ENCODE data around the gene OR1B1.
"Not testable (repeated sequence)": the region's sequence is repeated elsewhere in the genome, so short reads cannot be mapped to it uniquely, and the experiment has no call there.

Gene OR1B1

GRCh38 chr9:122657527-122657926, at the start of gene OR1B1:
Gene OR1B1 (minus strand): TSS chr9:122657627.
- DNase-seq: no peak

GRCh38 chr9:122695696-122696095, 38.3 kb upstream of the OR1B1 start:
- DNase-seq: no peak

- no peak for DNase-seq
Measured at GRCh38 chr9:122684851-122685250, 27.4 kb upstream of the OR1B1 start.

GRCh38 chr9:122672481-122672880, 15.1 kb upstream of the OR1B1 start:
- no peak for DNase-seq

- DNase-seq: no peak
Measured at GRCh38 chr9:122661416-122661815, 4.0 kb upstream of the OR1B1 start, which contains the start of gene OR1L1. Gene OR1L1 (plus strand): TSS chr9:122661716. CDS start chr9:122661716, 0 bp downstream.

DNA sequence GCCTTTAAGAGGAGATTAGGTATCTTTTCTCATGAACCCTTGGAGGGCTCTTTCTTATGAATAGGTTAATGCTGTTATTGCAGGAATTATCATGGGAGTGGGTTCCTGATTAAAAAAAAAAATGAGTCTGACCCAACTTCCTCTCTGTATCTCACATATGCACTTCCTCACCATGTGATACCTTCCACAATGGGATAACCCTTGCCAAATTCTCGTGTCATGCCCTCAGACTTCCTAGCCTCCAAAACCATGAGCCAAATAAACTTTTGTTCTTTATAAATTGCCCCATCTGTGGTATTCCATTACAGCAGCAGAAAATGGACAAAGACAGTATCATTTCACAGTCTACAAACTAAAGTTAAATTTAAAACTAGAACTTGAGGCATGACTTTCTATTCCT, 1.0 kb downstream of the OR1B1 start:
- no peak for DNase-seq

DNA sequence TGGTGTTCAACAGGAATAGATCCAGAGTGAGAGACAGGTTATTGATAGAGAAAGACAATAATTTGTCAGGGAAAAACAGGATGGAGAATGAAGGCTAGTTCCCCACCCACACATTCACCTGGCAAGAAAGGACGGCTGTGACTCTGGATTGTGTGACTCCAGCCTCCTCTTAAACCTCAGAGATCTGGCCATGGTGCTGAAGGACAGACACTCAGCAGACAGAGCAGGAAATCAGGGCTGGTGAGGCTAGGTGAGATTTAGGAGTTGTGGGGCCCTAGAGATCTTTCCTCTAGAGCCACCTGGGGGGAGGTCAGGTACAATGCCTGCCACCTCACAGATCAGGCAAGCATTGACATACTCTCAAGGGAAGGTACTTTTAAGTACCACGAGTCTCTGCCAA, 15.2 kb downstream of the OR1B1 start:
- no peak for DNase-seq

- no peak for DNase-seq
Measured at GRCh38 chr9:122619996-122620395, 37.4 kb downstream of the OR1B1 start.

- DNase-seq: no peak
Measured at GRCh38 chr9:122614362-122614761, 43.1 kb downstream of the OR1B1 start, which contains the start of gene OR1Q1. Gene OR1Q1 (plus strand): TSS chr9:122614738. CDS start chr9:122614738, 0 bp downstream.

- DNase-seq: no peak
Measured at GRCh38 chr9:122609804-122610203, 47.6 kb downstream of the OR1B1 start.

GRCh38 chr9:122606587-122606986, 50.8 kb downstream of the OR1B1 start:
- DNase-seq: no peak

DNA sequence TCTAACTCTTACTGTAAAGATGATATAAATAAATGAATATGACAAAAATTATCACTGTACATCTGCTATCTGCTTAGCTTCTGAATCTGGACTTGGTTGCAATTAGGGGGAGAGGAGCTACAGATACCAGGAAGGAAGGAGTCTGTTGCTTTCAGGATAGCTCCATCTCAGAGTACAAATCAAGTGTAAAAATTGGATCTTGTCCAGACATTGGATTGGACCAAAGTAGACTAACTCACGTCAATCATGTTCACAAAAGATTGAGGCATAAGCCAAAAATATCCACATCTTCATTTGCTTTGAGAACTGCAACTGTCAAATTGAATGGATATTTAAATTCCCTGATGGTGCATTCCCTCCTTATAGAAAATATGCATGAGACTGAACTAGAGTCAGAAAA, 51.7 kb downstream of the OR1B1 start:
- DNase-seq: no peak

DNA sequence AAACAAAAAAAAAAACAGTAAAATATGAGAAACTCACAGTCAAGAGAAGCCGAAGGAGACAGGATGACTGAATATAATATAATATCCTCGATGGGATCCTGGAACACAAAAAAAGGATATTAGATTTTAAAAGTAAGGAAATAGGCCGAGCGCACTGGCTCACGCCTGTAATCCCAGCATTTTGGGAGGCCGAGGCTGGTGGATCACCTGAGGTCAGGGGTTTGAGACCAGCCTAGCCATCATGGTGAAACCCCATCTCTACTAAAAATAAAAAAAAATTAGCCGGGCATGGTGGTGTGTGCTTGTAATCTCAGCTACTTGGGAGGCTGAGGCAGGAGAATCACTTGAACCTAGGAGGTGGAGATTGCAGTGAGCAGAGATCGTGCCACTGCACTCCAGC, 74.1 kb downstream of the OR1B1 start, which contains the start of gene OR1L8:
Gene OR1L8, minus strand, starts transcription at position 101 of the 400 bp plus-strand sequence. CDS start 14,907 bp downstream, outside the sequence.
- not testable (repeated sequence) for DNase-seq

DNA sequence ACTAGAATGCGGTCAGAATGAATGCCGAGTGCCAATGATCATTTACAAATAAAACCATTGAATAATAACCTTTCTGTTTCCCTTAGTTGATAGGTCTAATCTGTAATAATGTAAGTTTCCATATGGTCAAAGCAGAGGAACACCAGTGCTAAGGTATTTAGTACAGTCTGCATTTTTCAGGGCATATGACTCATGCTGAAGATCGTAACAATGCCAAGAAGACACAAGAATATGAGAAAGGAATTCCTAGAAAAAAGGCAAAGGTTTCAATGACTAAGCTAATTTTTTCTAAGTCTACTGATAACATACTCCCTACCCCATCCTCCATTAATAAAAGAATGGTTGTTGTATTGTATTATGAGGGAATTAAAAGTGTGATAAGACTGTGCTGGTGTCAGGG, 77.1 kb downstream of the OR1B1 start:
- no peak for DNase-seq

DNA sequence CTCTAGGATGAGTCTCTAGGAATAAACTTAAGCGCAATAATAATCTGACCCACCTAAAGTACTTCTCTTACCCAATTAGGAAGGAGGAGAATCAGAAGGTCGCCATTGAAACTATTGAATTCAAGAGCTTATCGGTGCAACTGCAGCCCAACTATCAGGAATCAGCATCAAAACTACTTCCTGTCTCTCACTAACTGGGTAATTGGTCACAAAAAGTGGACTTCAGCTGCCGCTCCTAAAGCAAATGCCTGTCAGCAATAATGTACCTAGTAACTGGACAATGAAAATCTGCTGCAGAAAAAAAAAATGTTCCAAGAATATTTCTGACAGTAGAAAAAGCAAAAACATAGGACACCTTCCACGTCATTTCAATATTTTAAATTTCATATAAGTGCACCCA, 77.6 kb downstream of the OR1B1 start:
- no peak for DNase-seq
